ENCODE data around the gene RUNDC1.

DNA sequence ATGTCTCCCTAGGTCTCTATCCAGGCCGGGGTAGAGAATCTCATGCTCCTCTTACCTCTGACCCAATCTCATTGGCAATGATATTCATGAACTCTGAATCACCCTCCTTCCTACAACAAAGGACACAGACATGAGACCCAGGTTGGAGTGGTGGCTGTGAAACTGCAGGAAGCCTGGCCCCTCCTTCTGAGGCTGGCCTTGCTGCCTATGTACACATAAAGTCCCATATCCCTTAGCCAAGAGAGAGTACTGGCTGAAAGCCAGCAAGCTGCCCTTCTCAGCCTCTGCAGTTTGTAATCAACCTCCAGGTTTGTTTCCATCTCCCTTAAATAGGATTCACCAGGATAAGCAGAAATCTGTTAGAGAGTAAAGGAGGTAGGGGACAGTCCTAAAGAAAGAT is 26.7 kb upstream of the RUNDC1 start:
- TF ChIP-seq, protein P1, sequence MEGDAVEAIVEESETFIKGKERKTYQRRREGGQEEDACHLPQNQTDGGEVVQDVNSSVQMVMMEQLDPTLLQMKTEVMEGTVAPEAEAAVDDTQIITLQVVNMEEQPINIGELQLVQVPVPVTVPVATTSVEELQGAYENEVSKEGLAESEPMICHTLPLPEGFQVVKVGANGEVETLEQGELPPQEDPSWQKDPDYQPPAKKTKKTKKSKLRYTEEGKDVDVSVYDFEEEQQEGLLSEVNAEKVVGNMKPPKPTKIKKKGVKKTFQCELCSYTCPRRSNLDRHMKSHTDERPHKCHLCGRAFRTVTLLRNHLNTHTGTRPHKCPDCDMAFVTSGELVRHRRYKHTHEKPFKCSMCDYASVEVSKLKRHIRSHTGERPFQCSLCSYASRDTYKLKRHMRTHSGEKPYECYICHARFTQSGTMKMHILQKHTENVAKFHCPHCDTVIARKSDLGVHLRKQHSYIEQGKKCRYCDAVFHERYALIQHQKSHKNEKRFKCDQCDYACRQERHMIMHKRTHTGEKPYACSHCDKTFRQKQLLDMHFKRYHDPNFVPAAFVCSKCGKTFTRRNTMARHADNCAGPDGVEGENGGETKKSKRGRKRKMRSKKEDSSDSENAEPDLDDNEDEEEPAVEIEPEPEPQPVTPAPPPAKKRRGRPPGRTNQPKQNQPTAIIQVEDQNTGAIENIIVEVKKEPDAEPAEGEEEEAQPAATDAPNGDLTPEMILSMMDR (conservative IDR thresholded peaks at IDR 0.05; ENCODE audit: low read depth in 2 of 2) = no peak
- TF ChIP-seq EZH2 (IDR thresholded peaks at IDR 0.05; ENCODE audit: low read depth, unreplicated experiment) = no peak
- TF ChIP-seq, protein P2, sequence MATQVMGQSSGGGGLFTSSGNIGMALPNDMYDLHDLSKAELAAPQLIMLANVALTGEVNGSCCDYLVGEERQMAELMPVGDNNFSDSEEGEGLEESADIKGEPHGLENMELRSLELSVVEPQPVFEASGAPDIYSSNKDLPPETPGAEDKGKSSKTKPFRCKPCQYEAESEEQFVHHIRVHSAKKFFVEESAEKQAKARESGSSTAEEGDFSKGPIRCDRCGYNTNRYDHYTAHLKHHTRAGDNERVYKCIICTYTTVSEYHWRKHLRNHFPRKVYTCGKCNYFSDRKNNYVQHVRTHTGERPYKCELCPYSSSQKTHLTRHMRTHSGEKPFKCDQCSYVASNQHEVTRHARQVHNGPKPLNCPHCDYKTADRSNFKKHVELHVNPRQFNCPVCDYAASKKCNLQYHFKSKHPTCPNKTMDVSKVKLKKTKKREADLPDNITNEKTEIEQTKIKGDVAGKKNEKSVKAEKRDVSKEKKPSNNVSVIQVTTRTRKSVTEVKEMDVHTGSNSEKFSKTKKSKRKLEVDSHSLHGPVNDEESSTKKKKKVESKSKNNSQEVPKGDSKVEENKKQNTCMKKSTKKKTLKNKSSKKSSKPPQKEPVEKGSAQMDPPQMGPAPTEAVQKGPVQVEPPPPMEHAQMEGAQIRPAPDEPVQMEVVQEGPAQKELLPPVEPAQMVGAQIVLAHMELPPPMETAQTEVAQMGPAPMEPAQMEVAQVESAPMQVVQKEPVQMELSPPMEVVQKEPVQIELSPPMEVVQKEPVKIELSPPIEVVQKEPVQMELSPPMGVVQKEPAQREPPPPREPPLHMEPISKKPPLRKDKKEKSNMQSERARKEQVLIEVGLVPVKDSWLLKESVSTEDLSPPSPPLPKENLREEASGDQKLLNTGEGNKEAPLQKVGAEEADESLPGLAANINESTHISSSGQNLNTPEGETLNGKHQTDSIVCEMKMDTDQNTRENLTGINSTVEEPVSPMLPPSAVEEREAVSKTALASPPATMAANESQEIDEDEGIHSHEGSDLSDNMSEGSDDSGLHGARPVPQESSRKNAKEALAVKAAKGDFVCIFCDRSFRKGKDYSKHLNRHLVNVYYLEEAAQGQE (IDR thresholded peaks at IDR 0.05; ENCODE audit: unreplicated experiment) = no peak
- TF ChIP-seq POLR2AphosphoS5 (IDR thresholded peaks at IDR 0.05; ENCODE audit: low read depth) = no peak
- TF ChIP-seq CREB1 (CRISPR knock-in tag; IDR thresholded peaks at IDR 0.05; ENCODE audit: low read depth) = no peak
- TF ChIP-seq EZH2phosphoT487 (IDR thresholded peaks at IDR 0.05; ENCODE audit: unreplicated experiment) = no peak
- no peak for TF ChIP-seq ZNF114 (CRISPR knock-in tag; IDR thresholded peaks at IDR 0.05)
- TF ChIP-seq NANOG (IDR thresholded peaks at IDR 0.05; ENCODE audit: borderline replicate concordance) = no peak
- TF ChIP-seq, protein P3, sequence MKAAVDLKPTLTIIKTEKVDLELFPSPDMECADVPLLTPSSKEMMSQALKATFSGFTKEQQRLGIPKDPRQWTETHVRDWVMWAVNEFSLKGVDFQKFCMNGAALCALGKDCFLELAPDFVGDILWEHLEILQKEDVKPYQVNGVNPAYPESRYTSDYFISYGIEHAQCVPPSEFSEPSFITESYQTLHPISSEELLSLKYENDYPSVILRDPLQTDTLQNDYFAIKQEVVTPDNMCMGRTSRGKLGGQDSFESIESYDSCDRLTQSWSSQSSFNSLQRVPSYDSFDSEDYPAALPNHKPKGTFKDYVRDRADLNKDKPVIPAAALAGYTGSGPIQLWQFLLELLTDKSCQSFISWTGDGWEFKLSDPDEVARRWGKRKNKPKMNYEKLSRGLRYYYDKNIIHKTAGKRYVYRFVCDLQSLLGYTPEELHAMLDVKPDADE (IDR thresholded peaks at IDR 0.05) = no peak
- no peak for TF ChIP-seq JUNB (IDR thresholded peaks at IDR 0.05; ENCODE audit: unreplicated experiment)
- no peak for TF ChIP-seq STAT1 (IDR thresholded peaks at IDR 0.05; ENCODE audit: unreplicated experiment)
- no peak for TF ChIP-seq ZNF331 (CRISPR knock-in tag; IDR thresholded peaks at IDR 0.05; ENCODE audit: low read depth)

Measured in GM23338 (cell line).